ENCODE data around the gene PLSCR1.

GRCh38 chr3:146507331-146508120 is 36.9 kb downstream of the PLSCR1 start:
- TF ChIP-seq CTCF (IDR thresholded peaks at IDR 0.05; ENCODE audit: low read depth, low read length, poor library complexity, severe bottlenecking) (no peak), EZH2phosphoT487 (IDR thresholded peaks at IDR 0.05; ENCODE audit: borderline replicate concordance, low read length) (no peak)
